ENCODE results near the gene ABCC4.

The ABCC4 gene

GRCh38 chr13:95150555-95150954, 150.7 kb downstream of the ABCC4 start:
- DNase-seq (ENCODE audit: low read depth) = no peak
- no peak for TF ChIP-seq CTCF (IDR thresholded peaks at IDR 0.05; ENCODE audit: low read length, missing control alignments)
- no peak overlapping the region for H3K4me3 ChIP-seq (replicated peaks; ENCODE audit: low read depth, low read length)

GRCh38 chr13:95146486-95146885, 154.8 kb downstream of the ABCC4 start:
- no peak for DNase-seq (ENCODE audit: low read depth)
- no peak for TF ChIP-seq CTCF (IDR thresholded peaks at IDR 0.05; ENCODE audit: low read length, missing control alignments)
- H3K4me3 ChIP-seq (replicated peaks; ENCODE audit: low read depth, low read length) = no peak overlapping the region

GRCh38 chr13:95145587-95145986, 155.7 kb downstream of the ABCC4 start:
- no peak for DNase-seq (ENCODE audit: low read depth)
- no peak for TF ChIP-seq CTCF (IDR thresholded peaks at IDR 0.05; ENCODE audit: low read length, missing control alignments)
- H3K4me3 ChIP-seq (replicated peaks; ENCODE audit: low read depth, low read length) = no peak overlapping the region

GRCh38 chr13:95140502-95140901, 160.7 kb downstream of the ABCC4 start:
- TF ChIP-seq CTCF (IDR thresholded peaks at IDR 0.05; ENCODE audit: low read length, missing control alignments) = no peak
- DNase-seq (ENCODE audit: low read depth) = no peak
- no peak overlapping the region for H3K4me3 ChIP-seq (replicated peaks; ENCODE audit: low read depth, low read length)

GRCh38 chr13:95138876-95139585, 162.2 kb downstream of the ABCC4 start:
- no peak for DNase-seq (ENCODE audit: low read depth)
- no peak overlapping the region for H3K4me3 ChIP-seq (replicated peaks; ENCODE audit: low read depth, low read length)
- no peak for TF ChIP-seq CTCF (IDR thresholded peaks at IDR 0.05; ENCODE audit: low read length, missing control alignments)

- H3K4me3 ChIP-seq (replicated peaks; ENCODE audit: low read depth, low read length) = no peak overlapping the region
- no peak for DNase-seq (ENCODE audit: low read depth)
- no peak for TF ChIP-seq CTCF (IDR thresholded peaks at IDR 0.05; ENCODE audit: low read length, missing control alignments)
Measured at GRCh38 chr13:95137096-95137495, 164.2 kb downstream of the ABCC4 start.

- DNase-seq (ENCODE audit: low read depth) = no peak
- no peak overlapping the region for H3K4me3 ChIP-seq (replicated peaks; ENCODE audit: low read depth, low read length)
- TF ChIP-seq CTCF (IDR thresholded peaks at IDR 0.05; ENCODE audit: low read length, missing control alignments) = no peak
Measured at GRCh38 chr13:95136638-95137037, 164.6 kb downstream of the ABCC4 start.

Measured in fibroblast of pulmonary artery (primary cell).